Skeletal muscle tissue (tissue), 4 donors: ENCODE data around the gene UBA3. TPM values are rescaled to one million over a fixed set of nuclear protein-coding genes. Genes with fewer than 3 reads are reported as not detected.

Experiments
- H3K27ac ChIP-seq: one replicate; pipeline ENCODE4 v1.7.0; 2013; ENCODE audit warnings: mild to moderate bottlenecking, low read depth, low read length, inconsistent platforms
- H3K27me3 ChIP-seq, 3 donors: one replicate each; pipeline ENCODE4 v1.7.0; 2013; ENCODE audit warnings: low read length in 3 of 3; ENCODE audit not compliant: control insufficient read depth in 3 of 3, insufficient read depth in 3 of 3
- H3K36me3 ChIP-seq, 3 donors: one replicate each; pipeline ENCODE4 v1.7.0; 2013; ENCODE audit warnings: low read length in 3 of 3; ENCODE audit not compliant: control insufficient read depth in 3 of 3, insufficient read depth in 3 of 3
- H3K4me1 ChIP-seq, 3 donors: one replicate each; pipeline ENCODE4 v1.7.0; 2013; ENCODE audit warnings: low read length in 3 of 3, mild to moderate bottlenecking in 3 of 3; ENCODE audit not compliant: control insufficient read depth in 3 of 3, insufficient read depth in 3 of 3
- H3K4me3 ChIP-seq, 3 donors: one replicate each; pipeline ENCODE4 v1.7.0; 2013; ENCODE audit warnings: low read length in 3 of 3
- H3K9ac ChIP-seq, 3 donors: one replicate each; pipeline ENCODE4 v1.7.0; 2013; ENCODE audit warnings: low read length in 3 of 3, mild to moderate bottlenecking in 3 of 3, moderate library complexity in 2 of 3, low read depth in 1 of 3
- H3K9me3 ChIP-seq, 3 donors: one replicate each; pipeline ENCODE4 v1.7.0; 2013; ENCODE audit warnings: low read length in 3 of 3; ENCODE audit not compliant: control insufficient read depth in 3 of 3
- total RNA-seq: library from RNA; depleted of rRNA; stranded (reverse); fragments of >200 nt; gene quantifications from one replicate; pipeline ENCODE4 v1.2.3, GENCODE V29; 2014
- donor health status: Osteomylitis.

Gene UBA3
- total RNA-seq, 1 donor from 2014 or later: 48.5 TPM

GRCh38 chr3:69082361-69082760 is 2.2 kb upstream of the UBA3 start:
- Histone ChIP-seq H3K9ac (peak overlapping the region in 2 of 3 donors; percentile 60 to 63), H3K9me3 (no peaks in the 10 kb centered on the region), H3K36me3 (no peaks in the 10 kb centered on the region), H3K4me1 (peaks cover 50 to 64% (median 62%) of the 10 kb centered on the region in 3 donors), H3K27me3 (no peaks in the 10 kb centered on the region), H3K27ac (peak overlapping the region; percentile 95), H3K4me3 (peak overlapping the region in 1 of 3 donors; percentile 26)

DNA sequence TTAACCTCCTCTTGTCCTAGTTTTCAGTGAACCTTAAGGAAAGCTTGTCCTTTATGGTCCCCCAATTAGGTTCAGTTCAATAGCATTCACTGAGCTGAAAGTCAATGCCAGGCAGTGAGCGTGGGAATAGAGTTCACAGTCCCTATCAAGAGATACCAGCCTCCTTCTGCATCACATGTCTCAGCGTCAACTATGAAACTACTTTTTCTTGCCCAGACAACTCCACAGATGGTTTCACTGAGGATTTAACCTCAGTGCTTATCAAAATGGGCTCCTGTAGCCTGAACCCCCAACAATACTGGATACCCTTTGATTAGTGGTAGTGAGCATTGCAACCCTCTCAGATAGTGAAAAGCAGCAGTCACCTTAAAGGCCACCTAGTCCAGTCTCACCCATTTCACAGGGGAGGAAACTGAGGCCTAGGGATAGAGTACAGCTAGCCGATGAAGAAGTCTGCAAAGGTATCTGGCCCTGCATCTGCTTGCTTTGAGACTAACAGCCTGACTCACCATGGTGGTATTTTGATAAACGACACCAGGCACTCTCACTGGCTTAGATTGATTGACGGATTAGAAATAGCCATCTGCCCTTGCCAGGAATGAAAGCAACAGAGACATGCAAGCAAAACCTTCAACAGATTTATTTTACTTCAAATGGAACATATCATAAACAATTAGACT is 1.6 kb upstream of the UBA3 start:
- H3K27ac ChIP-seq: peak overlapping the region; percentile 95
- no peaks in the 10 kb centered on the region for H3K36me3 ChIP-seq
- H3K9me3 ChIP-seq: no peaks in the 10 kb centered on the region
- H3K9ac ChIP-seq: peak overlapping the region; percentile 35 to 63 (median 60)
- peaks cover 47 to 60% (median 57%) of the 10 kb centered on the region in 3 donors for H3K4me1 ChIP-seq
- peak overlapping the region in 2 of 3 donors; percentile 19 to 34 for H3K4me3 ChIP-seq
- H3K27me3 ChIP-seq: no peaks in the 10 kb centered on the region

GRCh38 chr3:69079269-69080159 is 651 bp downstream of the UBA3 start:
- H3K9ac ChIP-seq: peak overlapping the region; percentile 73 to 79 (median 76)
- H3K9me3 ChIP-seq: no peaks in the 10 kb centered on the region
- peak overlapping the region; percentile 10 for H3K27ac ChIP-seq
- peaks cover 0 to 4% (median 3%) of the 10 kb centered on the region in 3 donors for H3K36me3 ChIP-seq
- H3K4me3 ChIP-seq: peak overlapping the region; percentile 72 to 78 (median 75)
- no peaks in the 10 kb centered on the region for H3K27me3 ChIP-seq
- peaks cover 41 to 48% (median 48%) of the 10 kb centered on the region in 3 donors for H3K4me1 ChIP-seq

DNA sequence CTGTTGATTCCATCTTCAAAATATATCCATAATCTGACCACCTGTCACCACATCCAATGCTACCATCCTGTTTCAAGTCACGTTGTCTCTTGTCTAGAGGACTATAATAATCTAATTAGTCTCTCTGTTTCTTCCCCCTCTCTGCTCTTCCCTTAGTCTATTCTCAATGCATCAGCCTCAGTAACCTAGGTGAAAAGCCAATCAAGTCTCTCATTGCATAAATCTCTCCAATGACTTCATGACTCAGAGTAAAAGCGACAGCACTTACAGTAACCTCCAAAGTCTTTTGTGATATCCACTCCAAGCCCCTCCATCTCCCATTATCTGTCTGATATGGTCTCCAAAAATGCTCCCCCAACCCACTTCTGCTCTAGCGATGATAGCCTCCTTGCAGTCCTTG is 7.2 kb downstream of the UBA3 start:
- Histone ChIP-seq H3K4me3 (no peak overlapping the region), H3K9me3 (no peaks in the 10 kb centered on the region), H3K9ac (no peak overlapping the region), H3K27me3 (no peaks in the 10 kb centered on the region), H3K4me1 (peaks cover 0 to 4% (median 2%) of the 10 kb centered on the region in 3 donors), H3K27ac (no peak overlapping the region), H3K36me3 (peaks cover 2 to 18% (median 14%) of the 10 kb centered on the region in 3 donors)

GRCh38 chr3:69066121-69066520 is 14.0 kb downstream of the UBA3 start:
- Histone ChIP-seq H3K36me3 (peaks cover 12 to 36% (median 28%) of the 10 kb centered on the region in 3 donors), H3K4me1 (no peaks in the 10 kb centered on the region), H3K4me3 (no peak overlapping the region), H3K27ac (no peak overlapping the region), H3K9me3 (no peaks in the 10 kb centered on the region), H3K27me3 (no peaks in the 10 kb centered on the region), H3K9ac (no peak overlapping the region)

DNA sequence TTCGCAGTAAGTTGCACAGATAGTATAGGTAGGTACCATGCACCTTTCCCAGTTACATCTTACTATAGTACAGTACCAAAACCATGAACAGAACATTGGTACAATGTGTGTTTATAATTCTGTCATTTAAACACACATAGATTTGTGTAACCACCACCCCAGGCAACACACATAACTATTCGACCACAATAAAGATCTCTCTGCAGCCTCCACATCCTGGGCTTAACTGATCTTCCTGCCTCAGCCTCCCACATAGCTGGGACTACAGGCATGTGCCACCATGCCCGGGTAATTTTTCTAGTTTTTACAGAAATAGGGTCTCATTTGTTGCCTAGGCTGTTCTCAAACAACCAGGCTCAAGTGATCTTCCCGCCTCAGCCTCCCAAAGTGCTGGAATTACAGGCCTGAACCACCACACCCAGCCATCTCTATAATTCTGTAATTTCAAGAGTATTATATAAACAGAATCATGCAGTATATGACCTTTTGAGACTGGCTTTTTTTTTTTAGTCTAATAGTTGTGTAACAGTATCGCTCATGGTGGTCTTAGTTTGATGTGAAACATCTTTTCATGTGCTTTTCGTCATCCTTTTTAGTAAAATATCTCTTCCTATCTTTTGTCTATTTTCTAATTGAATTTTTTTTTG is 14.7 kb downstream of the UBA3 start:
- Histone ChIP-seq H3K9me3 (no peaks in the 10 kb centered on the region), H3K4me3 (no peak overlapping the region), H3K36me3 (peaks cover 19 to 36% (median 31%) of the 10 kb centered on the region in 3 donors), H3K4me1 (no peaks in the 10 kb centered on the region), H3K27me3 (no peaks in the 10 kb centered on the region), H3K9ac (no peak overlapping the region), H3K27ac (no peak overlapping the region)

GRCh38 chr3:69063636-69064035 is 16.5 kb downstream of the UBA3 start:
- H3K27ac ChIP-seq: no peak overlapping the region
- no peaks in the 10 kb centered on the region for H3K9me3 ChIP-seq
- H3K9ac ChIP-seq: no peak overlapping the region
- H3K36me3 ChIP-seq: peaks cover 32 to 48% (median 42%) of the 10 kb centered on the region in 3 donors
- no peaks in the 10 kb centered on the region for H3K4me1 ChIP-seq
- no peaks in the 10 kb centered on the region for H3K27me3 ChIP-seq
- no peak overlapping the region for H3K4me3 ChIP-seq

GRCh38 chr3:69059688-69060087 is 20.5 kb downstream of the UBA3 start:
- H3K4me1 ChIP-seq: no peaks in the 10 kb centered on the region
- peaks cover 31 to 60% (median 56%) of the 10 kb centered on the region in 3 donors for H3K36me3 ChIP-seq
- no peaks in the 10 kb centered on the region for H3K27me3 ChIP-seq
- no peak overlapping the region for H3K9ac ChIP-seq
- H3K27ac ChIP-seq: no peak overlapping the region
- no peaks in the 10 kb centered on the region for H3K9me3 ChIP-seq
- no peak overlapping the region for H3K4me3 ChIP-seq

DNA sequence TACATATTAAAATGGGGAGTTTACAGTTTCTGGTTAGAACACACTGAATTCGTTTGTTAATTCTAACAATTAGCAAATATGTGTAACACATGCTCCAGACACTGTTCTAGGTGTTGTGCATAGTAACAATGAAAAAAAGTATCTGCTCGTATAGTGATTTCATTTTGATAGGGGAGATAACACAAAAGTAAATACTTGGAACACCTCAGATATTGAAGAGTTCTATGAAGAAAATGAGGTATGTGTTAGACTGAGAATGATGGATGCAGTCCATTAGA is 21.3 kb downstream of the UBA3 start:
- Histone ChIP-seq H3K4me1 (no peaks in the 10 kb centered on the region), H3K9me3 (no peaks in the 10 kb centered on the region), H3K27me3 (no peaks in the 10 kb centered on the region), H3K9ac (no peak overlapping the region), H3K27ac (no peak overlapping the region), H3K36me3 (peaks cover 31 to 62% (median 60%) of the 10 kb centered on the region in 3 donors), H3K4me3 (no peak overlapping the region)
